MCF 10A (cell line): ENCODE measurements around the gene C1orf198. TPM values are rescaled to one million over a fixed set of nuclear protein-coding genes. Genes with fewer than 3 reads are reported as not detected.

Source experiments
- BruUV-seq: library from RNA; stranded (reverse); fragments of 400-500 nt; replicated peaks from 2 replicates; lab custom pipeline; 2021; lab: Mats Ljungman, UMichigan
- CTCF ChIA-PET: fragments of 300-600 bp; sonication (Branson Sonifier 250); formaldehyde crosslinking; extraction: SDS; loops from one replicate; lab custom pipeline; 2021; ENCODE audit warnings: antibody characterized with exemption, inconsistent platforms; lab: Yijun Ruan, JAX
- POLR2A ChIA-PET: fragments of 300-600, 350-650 bp; sonication (Branson Sonifier 250); formaldehyde crosslinking; extraction: SDS; loops from one replicate; lab custom pipeline; 2020; ENCODE audit warnings: antibody characterized with exemption, inconsistent platforms; lab: Yijun Ruan, JAX
- DNase-seq: peaks from one replicate; pipeline ENCODE4 v3.0.0-alpha.2; 2018; ENCODE audit not compliant: unreplicated experiment
- H3K27ac Mint-ChIP-seq: one replicate; pipeline ENCODE4 v1.8.0; 2022; ENCODE audit warnings: mild to moderate bottlenecking, low read depth, mixed read lengths; ENCODE audit not compliant: unreplicated experiment
- H3K27me3 Mint-ChIP-seq: one replicate; pipeline ENCODE4 v1.8.0; 2022; ENCODE audit warnings: mixed read lengths; ENCODE audit not compliant: insufficient read depth, unreplicated experiment
- H3K36me3 Mint-ChIP-seq: one replicate; pipeline ENCODE4 v1.8.0; 2022; ENCODE audit warnings: mild to moderate bottlenecking, moderate library complexity, mixed read lengths; ENCODE audit not compliant: insufficient read depth, unreplicated experiment
- H3K4me1 Mint-ChIP-seq: one replicate; pipeline ENCODE4 v1.8.0; 2022; ENCODE audit warnings: mixed read lengths; ENCODE audit not compliant: insufficient read depth, unreplicated experiment
- H3K4me3 Mint-ChIP-seq: one replicate; pipeline ENCODE4 v1.8.0; 2022; ENCODE audit warnings: mild to moderate bottlenecking, moderate library complexity, mixed read lengths; ENCODE audit not compliant: unreplicated experiment
- H3K9me3 Mint-ChIP-seq: one replicate; pipeline ENCODE4 v1.8.0; 2022; ENCODE audit warnings: mixed read lengths; ENCODE audit not compliant: unreplicated experiment
- intact Hi-C: fragments of 100-400 bp; cut with micrococcal nuclease; formaldehyde crosslinking; loops from 2 replicates; pipeline ENCODE4 v1.14.1; 2022
- total RNA-seq: library from RNA; stranded (reverse); gene quantifications from 2 replicates; pipeline ENCODE4 v1.2.3, GENCODE V29; 2022
- TF ChIP-seq, protein P1 (sequence below): fragments of 200-600 bp; IDR thresholded peaks from one replicate; pipeline ENCODE4 v1.8.0; 2022; ENCODE audit warnings: antibody characterized with exemption, mild to moderate bottlenecking; ENCODE audit not compliant: unreplicated experiment

Gene C1orf198
- total RNA-seq, 1 experiment from 2014 or later = 13.7 TPM

DNA sequence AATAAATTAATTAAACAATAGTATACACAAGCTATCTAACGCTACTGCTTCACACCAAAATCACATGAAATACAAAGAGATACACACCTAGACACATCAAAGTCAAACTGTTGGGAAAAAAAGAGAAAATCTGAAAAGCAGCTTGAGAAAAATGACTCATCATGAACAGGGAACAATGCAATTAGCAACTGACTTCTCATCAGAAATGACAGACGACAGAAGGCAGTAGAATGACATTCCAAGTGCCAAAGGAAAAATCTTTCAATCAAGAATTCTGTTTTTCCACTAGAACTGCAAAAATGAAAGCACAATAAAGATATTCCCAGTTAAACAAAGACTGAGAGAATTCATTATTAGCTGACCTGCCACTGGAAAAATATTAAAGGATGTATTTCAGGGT is 63.9 kb downstream of the C1orf198 start:
- no peaks in the 10 kb centered on the region for H3K4me1 Mint-ChIP-seq
- intact Hi-C loops = no loop called here
- no peaks in the 10 kb centered on the region for H3K36me3 Mint-ChIP-seq
- ChIA-PET POLR2A (interaction anchor here (1.2 kb wide), 1 partner anchor 11 kb away, joined by 4 read pairs; no protein-coding TSS in a partner anchor), CTCF (interaction anchor here (0.6 to 1.2 kb wide), 4 partner anchors 8 to 131 kb away, joined by 3 to 6 read pairs (median 4); no protein-coding TSS in a partner anchor)
- no peak for DNase-seq
- TF ChIP-seq, protein P1, sequence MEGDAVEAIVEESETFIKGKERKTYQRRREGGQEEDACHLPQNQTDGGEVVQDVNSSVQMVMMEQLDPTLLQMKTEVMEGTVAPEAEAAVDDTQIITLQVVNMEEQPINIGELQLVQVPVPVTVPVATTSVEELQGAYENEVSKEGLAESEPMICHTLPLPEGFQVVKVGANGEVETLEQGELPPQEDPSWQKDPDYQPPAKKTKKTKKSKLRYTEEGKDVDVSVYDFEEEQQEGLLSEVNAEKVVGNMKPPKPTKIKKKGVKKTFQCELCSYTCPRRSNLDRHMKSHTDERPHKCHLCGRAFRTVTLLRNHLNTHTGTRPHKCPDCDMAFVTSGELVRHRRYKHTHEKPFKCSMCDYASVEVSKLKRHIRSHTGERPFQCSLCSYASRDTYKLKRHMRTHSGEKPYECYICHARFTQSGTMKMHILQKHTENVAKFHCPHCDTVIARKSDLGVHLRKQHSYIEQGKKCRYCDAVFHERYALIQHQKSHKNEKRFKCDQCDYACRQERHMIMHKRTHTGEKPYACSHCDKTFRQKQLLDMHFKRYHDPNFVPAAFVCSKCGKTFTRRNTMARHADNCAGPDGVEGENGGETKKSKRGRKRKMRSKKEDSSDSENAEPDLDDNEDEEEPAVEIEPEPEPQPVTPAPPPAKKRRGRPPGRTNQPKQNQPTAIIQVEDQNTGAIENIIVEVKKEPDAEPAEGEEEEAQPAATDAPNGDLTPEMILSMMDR = no peak
- BruUV-seq = no TSS peak
- H3K27ac Mint-ChIP-seq = no peak overlapping the region
- no peak overlapping the region for H3K4me3 Mint-ChIP-seq
- H3K9me3 Mint-ChIP-seq = no peaks in the 10 kb centered on the region
- peaks cover 56% of the 10 kb centered on the region for H3K27me3 Mint-ChIP-seq

DNA sequence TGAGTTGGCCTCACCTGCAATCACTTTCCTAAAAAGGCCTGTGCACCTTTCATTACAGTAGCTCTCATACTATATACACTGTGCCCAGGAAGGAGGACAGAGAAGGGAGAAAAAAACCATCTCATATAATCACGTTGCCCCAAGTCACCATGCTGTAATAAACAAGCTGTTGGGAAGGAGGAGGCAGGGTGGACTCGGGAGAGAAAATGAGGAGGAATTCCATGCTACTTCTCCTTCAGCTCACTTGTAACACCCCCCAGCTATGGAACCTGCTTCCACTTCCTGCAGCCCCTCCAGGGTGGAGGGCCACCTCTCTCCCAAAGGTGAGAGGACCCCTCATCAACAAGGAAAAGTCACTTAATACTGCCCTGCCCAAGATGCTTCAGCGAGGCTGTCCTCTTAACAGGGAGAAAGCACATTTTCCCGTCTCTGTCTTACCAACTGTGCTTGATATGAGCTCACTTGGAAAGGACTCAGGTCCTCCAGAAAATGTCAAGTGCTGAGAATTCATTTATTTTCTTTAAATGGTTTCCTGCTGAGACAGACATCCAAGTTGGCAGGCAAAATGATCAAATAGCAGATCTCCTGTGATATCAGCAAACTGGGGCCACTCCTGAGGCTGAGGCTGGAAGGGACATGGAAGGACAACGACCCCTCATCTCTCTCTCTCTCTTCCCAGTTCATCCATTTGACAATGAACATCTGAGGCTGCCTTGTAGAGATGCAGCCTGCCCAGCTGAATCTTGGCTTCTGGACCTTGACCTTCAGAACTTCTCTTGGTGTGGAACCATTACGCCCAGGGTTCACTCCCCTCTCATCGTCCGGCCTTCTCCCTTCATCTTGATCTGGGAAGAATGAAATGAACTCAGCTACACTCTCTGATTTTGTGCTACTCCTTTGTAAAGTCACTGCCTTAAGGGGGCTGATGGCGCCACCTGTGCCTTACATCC is 67.2 kb downstream of the C1orf198 start:
- no TSS peak for BruUV-seq
- H3K27ac Mint-ChIP-seq = no peak overlapping the region
- peaks cover 54% of the 10 kb centered on the region for H3K27me3 Mint-ChIP-seq
- ChIA-PET CTCF (interaction anchor here (0.5 to 1.7 kb wide), 8 partner anchors 19 to 746 kb away, joined by 3 to 4 read pairs (median 3); no protein-coding TSS in a partner anchor), POLR2A (interaction anchor here (0.6 to 1.6 kb wide), 4 partner anchors 11 to 66 kb away, joined by 3 to 4 read pairs (median 3); no protein-coding TSS in a partner anchor)
- intact Hi-C loops = no loop called here
- H3K4me3 Mint-ChIP-seq = no peak overlapping the region
- H3K9me3 Mint-ChIP-seq = no peaks in the 10 kb centered on the region
- no peaks in the 10 kb centered on the region for H3K36me3 Mint-ChIP-seq
- TF ChIP-seq, protein P1 = no peak
- no peak for DNase-seq
- H3K4me1 Mint-ChIP-seq = no peaks in the 10 kb centered on the region

DNA sequence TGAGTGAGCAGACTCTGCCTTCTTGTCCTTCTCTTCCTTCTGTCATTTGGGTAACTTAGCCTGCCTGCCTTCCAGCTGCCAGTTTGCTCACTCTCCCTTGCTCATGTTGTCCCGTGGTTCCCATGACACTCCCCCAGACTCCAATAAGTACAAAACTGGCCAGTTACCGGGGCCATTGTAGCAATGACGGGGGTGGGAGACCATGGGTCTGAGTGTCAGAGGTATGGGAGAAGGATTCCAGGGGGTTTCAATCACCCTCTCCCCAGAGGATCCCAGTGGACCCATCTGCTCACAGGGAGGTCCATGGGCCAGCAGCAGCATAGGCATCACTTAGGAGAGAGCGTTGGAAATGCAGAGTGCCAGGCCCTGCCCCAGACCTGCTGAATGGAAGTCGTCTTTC is 69.8 kb downstream of the C1orf198 start:
- intact Hi-C loops = loop anchor here (1.0 to 5.0 kb wide), 6 partner anchors 69 to 806 kb away; partner anchors contain the start of genes ARV1, C1orf198 and TTC13
- CTCF ChIA-PET = interaction anchor here (0.5 to 4.4 kb wide), 48 partner anchors 9 to 786 kb away, joined by 3 to 70 read pairs (median 4); partner anchors contain the start of genes ARV1, COG2 and TTC13
- no peak overlapping the region for H3K27ac Mint-ChIP-seq

More for the DNA sequence above, 69.8 kb downstream of the C1orf198 start:
- Mint-ChIP-seq H3K36me3 (no peaks in the 10 kb centered on the region), H3K9me3 (no peaks in the 10 kb centered on the region), H3K27me3 (peaks cover 34% of the 10 kb centered on the region), H3K4me3 (no peak overlapping the region), H3K4me1 (no peaks in the 10 kb centered on the region)
- no TSS peak for BruUV-seq
- POLR2A ChIA-PET = interaction anchor here (0.6 to 1.3 kb wide), 4 partner anchors 11 to 240 kb away, joined by 3 to 4 read pairs (median 4); partner anchors contain the start of genes ARV1 and TTC13
- no peak for DNase-seq
- TF ChIP-seq, protein P1 = no peak
